ENCODE measurements around the gene TMEM35B.
"Not testable (repeated sequence)": the region's sequence is repeated elsewhere in the genome, so short reads cannot be mapped to it uniquely, and the experiment has no call there.

The TMEM35B gene

DNA sequence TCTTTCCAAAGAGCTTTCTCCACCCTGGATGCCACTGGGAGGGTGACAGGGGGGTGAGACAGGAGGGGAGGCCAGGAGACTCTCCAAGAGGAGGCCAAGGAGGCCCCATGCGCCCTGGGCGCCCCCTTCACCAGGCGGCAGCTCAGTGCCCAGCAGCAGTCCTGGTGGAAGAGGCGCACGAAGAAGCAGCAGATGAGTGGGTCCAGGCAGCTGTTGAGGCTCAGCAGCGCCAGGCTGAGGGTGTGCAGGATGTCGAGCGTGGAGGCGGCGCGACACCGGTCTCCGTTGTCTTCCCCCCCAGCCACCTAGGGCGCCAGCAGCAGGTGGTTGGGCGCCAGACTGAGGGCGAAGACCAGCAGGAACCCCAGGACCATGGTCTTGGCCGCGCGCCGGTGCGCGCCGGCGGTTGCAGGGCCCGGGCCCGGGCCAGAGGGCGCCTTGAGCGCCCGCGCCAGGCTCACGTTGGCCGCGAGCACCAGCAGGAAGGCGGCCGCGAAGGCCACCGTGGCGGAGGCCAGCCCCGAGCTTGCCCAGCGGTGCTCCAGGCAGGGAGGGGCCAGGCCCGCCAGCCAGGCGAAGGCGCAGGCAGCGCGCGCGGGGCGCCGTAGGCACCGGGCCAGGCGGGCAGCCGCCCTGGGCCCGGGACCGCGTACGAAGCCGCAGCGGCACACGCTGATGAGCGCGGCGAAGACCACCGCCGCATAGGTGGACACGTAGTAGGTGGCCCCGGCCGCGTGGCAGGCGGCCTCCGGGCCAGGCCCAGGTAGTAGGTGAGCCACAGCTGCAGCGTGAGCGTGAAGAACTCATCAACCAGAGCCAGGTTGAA, 8.6 kb downstream of the TMEM35B start:
- no peak for DNase-seq (ENCODE audit: low read depth in 1 of 2, low spot score in 1 of 2)

DNA sequence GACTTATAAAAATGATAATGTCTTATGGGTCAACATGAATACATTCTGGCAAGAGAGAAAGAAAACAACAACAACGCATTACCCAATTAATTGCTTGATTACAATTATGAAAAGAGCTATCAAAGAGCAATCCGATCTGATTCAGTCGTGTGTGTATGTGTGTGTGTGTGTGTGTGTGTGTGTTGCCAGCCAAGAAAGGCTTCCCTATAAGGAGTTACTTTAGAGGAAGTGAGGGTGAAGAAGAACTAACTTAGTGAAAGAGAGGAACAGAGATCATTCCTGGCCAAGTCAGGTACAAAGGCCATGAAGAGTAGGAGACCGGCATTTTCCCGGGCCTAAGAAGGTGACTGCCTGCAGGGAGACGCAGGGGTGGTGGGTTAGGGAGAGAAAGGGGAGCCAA, 9.4 kb downstream of the TMEM35B start:
- no peak for DNase-seq (ENCODE audit: low read depth in 1 of 2, low spot score in 1 of 2)

- no peak for DNase-seq (ENCODE audit: low read depth in 1 of 2, low spot score in 1 of 2)
Observed at GRCh38 chr1:34975338-34975737, 9.8 kb downstream of the TMEM35B start.

DNA sequence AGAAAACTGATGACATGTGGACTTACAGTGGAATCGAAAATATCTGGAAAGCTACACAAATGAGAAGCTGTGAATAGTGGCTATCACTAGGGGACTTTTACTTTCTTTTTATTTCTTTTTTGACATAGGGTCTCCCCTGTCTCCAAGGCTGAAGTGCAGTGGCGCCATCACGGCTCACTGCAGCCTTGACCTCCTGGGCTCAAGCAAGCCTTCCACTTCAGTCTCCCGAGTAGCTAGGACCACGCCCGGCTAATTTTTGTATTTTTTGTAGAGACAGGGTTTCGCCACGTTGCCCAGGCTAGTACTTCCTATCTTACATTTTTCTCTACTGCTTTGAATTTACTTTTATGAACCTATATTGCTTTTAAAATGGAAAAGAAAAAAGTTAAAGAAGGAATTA, 10.5 kb downstream of the TMEM35B start:
- DNase-seq (ENCODE audit: low read depth in 1 of 2, low spot score in 1 of 2): no peak

GRCh38 chr1:34973326-34973725, 11.8 kb downstream of the TMEM35B start:
- no peak for DNase-seq (ENCODE audit: low read depth in 1 of 2, low spot score in 1 of 2)

DNA sequence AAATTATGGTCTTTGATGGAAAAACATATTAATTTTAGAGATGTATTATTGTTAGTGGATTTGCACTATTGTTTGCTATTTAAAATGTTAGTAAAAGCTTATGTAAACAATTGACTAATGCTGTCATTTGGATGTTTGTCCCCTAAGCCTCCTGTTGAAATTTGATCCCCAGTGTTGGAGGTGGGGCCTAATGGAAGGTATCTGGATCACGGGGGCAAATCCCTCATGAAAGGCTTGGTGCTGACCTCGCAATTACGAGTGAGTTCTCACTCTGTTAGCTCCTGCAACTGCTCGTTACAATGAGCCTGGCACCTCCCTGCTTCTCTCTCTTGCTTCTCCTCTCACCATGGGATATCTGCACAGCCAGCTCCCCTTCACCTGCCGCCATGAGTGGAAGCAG, 14.3 kb downstream of the TMEM35B start:
- no peak for DNase-seq (ENCODE audit: low read depth in 1 of 2, low spot score in 1 of 2)

DNA sequence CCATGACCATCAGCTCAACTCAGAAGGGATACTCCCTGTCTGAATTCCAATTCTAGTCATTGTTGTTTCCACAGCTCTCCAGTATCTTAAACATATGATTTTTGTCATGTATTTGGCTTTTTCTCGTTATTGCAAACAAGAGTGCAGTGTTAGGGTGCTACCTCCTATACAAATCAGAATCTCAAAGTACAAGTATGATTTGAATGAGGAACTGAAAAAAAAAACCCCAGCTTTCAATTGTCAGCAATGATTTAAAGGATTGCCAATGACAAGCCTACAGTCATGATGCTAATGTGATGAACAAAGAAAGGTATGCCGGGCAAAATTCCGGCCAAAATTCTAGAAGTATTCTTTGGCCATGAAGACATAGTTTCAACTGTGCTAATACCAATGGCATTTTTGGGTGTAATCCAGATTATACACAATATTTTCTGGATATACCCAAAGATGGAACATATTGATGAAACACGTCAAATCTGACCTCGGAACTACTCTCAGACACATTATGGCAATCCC, 14.9 kb downstream of the TMEM35B start:
- DNase-seq (ENCODE audit: low read depth in 1 of 2, low spot score in 1 of 2): no peak

- not testable (repeated sequence) for DNase-seq (ENCODE audit: low read depth in 1 of 2, low spot score in 1 of 2)
Observed at GRCh38 chr1:34968297-34968696, 16.9 kb downstream of the TMEM35B start.

DNA sequence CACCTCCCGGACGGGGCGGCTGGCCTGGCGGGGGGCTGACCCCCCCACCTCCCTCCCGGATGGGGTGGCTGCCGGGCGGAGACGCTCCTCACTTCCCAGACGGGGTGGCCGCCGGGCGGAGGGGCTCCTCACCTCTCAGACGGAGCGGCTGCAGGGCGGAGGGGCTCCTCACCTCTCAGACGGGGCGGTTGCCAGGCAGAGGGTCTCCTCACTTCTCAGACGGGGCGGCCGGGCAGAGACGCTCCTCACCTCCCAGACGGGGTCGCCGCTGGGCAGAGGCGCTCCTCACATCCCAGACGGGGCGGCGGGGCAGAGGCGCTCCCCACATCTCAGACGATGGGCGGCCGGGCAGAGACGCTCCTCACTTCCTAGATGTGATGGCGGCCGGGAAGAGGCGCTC, 17.5 kb downstream of the TMEM35B start:
- DNase-seq (ENCODE audit: low read depth in 1 of 2, low spot score in 1 of 2): not testable (repeated sequence)

DNA sequence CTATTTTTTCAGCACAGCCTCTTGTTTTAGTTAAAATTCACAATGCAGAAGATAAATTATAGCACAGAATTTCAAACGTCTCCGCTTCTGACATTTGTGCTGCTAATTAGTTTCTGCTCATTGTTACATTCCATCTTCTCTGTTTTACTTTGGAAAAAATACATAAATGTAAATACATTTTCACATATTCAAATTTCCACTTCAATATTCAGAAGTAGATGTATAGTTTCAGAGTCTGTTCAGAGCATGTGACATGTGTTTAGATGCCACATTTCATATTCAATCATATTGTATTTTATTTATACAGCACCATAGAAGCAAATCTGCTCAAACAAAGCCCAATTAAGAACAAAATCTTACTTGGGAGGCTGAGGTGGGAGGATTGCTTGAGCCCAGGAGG, 19.6 kb downstream of the TMEM35B start:
- no peak for DNase-seq (ENCODE audit: low read depth in 1 of 2, low spot score in 1 of 2)

DNA sequence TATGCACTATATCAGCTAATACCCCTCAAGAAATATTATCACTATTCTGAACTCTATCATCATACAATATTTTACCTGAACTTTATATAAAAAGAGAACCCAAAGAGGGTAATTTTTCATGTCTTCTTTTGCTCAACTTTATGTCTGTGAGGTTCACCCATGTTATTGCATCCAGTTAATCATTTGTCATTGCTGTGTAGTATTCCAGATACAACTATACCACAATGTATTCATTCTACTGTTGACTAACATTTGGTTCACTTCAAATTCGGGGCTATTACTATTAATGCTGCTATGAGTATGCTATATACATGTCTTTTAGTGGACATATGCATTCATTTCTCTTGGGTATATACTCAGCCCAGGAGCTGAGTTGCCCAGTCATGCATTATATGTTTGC, 34.7 kb downstream of the TMEM35B start:
- DNase-seq (ENCODE audit: low read depth in 1 of 2, low spot score in 1 of 2): no peak

DNA sequence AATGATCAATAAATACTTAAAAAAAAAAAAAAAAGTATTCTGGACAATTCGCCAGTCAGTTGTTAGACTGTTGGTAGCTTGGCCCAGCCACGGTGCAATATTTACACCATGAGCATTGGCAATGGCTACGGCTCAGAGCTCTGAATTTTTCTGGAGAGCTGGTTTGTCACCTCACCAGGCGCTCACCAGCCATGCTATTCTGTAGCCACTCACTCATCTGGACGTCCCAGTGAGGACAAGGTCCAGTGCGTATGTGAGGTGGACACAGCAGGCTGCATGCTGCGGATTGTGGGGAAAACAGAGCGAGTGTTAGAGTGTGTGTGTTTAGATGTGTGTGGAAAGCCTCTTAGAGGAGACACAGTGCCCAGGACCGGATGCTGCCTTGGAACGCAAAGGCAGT, 36.4 kb downstream of the TMEM35B start:
- not testable (repeated sequence) for DNase-seq (ENCODE audit: low read depth in 1 of 2, low spot score in 1 of 2)

GRCh38 chr1:34947641-34948314, 37.4 kb downstream of the TMEM35B start:
- DNase-seq (ENCODE audit: low read depth in 1 of 2, low spot score in 1 of 2): not testable (repeated sequence)

- no peak for DNase-seq (ENCODE audit: low read depth in 1 of 2, low spot score in 1 of 2)
Observed at GRCh38 chr1:34946211-34946610, 38.9 kb downstream of the TMEM35B start.

DNA sequence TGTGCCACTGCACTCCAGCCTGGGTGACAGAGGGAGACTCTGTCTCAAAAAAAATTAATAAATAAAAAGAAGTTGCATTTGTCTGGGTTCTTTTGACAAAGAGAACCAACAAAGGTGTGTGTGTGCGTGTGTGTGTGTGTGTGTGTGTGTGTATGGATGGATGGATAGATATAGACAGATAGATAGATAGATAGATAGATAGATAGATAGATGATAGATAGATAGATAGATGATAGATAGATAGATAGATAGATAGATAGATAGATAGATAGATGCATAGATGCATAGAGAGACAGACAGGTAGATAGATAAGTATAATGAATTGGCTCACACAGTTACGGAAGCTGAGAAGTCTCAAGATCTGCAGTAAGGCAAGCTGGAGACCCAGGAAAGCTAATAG, 43.3 kb downstream of the TMEM35B start:
- DNase-seq (ENCODE audit: low read depth in 1 of 2, low spot score in 1 of 2): not testable (repeated sequence)
